ENCODE results near the gene PPFIBP1. TPM values are rescaled to one million over a fixed set of nuclear protein-coding genes. Genes with fewer than 3 reads are reported as not detected.

The PPFIBP1 gene
- total and polyA plus RNA-seq, 2 of the 4 experiments (the other 2 are of a cell fraction) = 30.4 to 72.2 TPM

DNA sequence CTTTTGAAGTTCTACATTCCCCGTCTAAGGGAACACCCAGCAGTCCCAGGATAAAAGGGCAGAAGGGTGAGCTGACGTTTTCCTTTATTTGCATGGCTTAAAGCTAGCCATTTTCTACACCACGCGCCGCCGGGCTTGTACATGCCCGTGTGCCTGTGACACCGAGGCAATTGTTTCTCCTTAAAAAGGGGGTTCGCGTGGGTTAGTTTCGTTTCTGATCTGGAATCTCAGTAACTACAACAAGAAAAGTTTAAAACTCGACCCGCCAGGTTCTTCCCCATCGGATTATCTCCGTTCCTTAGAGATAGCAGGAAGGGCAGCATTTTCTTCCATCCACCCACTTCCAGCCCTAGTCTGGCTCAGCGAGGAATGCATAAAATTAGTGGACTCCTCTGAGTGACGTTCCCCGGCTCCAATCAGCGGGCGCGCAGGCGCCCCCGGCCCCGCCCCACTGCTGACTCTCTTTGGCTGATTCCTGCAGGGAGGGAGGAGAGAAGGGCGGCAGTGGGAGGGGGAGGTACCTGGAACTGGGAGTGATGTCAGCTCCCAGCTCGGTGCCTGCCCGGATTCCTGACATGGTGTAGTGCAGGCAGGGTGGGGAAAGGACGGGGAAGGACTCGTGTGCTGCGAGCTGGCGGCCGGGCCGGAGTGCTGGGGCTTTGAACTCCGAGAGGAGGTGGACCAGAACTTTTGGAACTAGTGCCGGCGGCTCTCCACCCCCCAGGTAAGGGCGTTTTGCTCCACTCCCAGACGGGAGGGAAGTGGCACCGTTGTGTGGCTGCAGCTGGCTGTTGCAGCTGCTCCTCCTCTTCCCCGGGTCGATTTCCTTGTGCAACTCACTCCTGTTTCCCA, at the start of gene PPFIBP1 (continued):
- no peak for TF ChIP-seq RFX5 (IDR thresholded peaks at IDR 0.05; ENCODE audit: low read depth, low read length)
- TF ChIP-seq, protein P1, sequence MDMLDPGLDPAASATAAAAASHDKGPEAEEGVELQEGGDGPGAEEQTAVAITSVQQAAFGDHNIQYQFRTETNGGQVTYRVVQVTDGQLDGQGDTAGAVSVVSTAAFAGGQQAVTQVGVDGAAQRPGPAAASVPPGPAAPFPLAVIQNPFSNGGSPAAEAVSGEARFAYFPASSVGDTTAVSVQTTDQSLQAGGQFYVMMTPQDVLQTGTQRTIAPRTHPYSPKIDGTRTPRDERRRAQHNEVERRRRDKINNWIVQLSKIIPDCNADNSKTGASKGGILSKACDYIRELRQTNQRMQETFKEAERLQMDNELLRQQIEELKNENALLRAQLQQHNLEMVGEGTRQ (IDR thresholded peaks at IDR 0.05; ENCODE audit: low read depth, low read length) = no peak
- peak; percentile 90 for TF ChIP-seq POLR2A (IDR thresholded peaks at IDR 0.05; ENCODE audit: low read depth, low read length)
- peak; percentile 81; the same call in 1 of the 2 replicates for TF ChIP-seq MXI1 (IDR thresholded peaks at IDR 0.05; ENCODE audit: borderline replicate concordance, low read depth, low read length)

DNA sequence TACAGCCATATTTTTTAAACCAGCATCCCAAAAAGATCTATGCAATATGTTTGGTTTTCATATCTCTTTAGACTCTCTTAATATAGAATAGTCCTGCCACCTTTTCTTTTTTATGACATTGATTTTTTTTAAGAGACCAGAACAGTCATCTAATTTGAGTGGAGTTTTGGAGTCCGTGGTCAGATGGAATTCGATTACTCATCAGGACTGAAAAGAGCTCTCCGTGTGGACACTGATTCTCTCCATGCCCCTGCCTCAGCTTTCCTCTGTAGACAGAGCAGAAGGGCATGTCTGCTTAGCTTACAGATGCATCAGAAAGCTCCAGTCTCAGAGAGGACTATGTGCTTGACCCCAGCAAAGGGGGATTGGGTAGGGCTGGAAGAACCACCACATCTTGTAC, 49.7 kb upstream of the PPFIBP1 start:
- Histone ChIP-seq H3K4me1 (ENCODE audit: control insufficient read depth, insufficient read depth, low read length) (peaks cover 2% of the 10 kb centered on the region), H3K18ac (ENCODE audit: low read depth, low read length) (no peak overlapping the region), H2BK120ac (ENCODE audit: low read depth, low read length) (no peak overlapping the region), H3K27me3 (ENCODE audit: control insufficient read depth, insufficient read depth, low read length) (no peaks in the 10 kb centered on the region), H3K36me3 (ENCODE audit: control insufficient read depth, insufficient read depth, low read length) (no peaks in the 10 kb centered on the region), H3K9ac (ENCODE audit: low read depth, low read length) (no peak overlapping the region), H3K27ac (ENCODE audit: insufficient read depth, low read length) (no peak overlapping the region), H3K79me1 (ENCODE audit: low read depth in 1 of 2, low read length in 2 of 2) (no peaks in the 10 kb centered on the region), H4K91ac (ENCODE audit: insufficient read depth, low read depth, low read length) (no peak overlapping the region), H3K9me3 (ENCODE audit: control insufficient read depth, insufficient read depth, low read length) (peaks cover 11% of the 10 kb centered on the region), H3K9me1 (ENCODE audit: insufficient read depth, low read length) (peaks cover 3% of the 10 kb centered on the region; the same call in 1 of the 2 replicates), H3K4ac (ENCODE audit: low read depth, low read length) (no peak overlapping the region; the same call in 1 of the 2 replicates), H2BK15ac (ENCODE audit: low read depth, low read length) (no peak overlapping the region; the same call in 2 of the 3 replicates), H3K23ac (ENCODE audit: low read depth, low read length) (peak overlapping the region; percentile 39; the same call in 1 of the 2 replicates), H2BK20ac (ENCODE audit: low read depth, low read length) (no peak overlapping the region), H3K4me3 (ENCODE audit: insufficient read depth, low read depth, low read length) (no peak overlapping the region), H4K8ac (ENCODE audit: low read depth in 2 of 2, low read length in 2 of 2) (no peak overlapping the region), H3K14ac (replicated peaks; ENCODE audit: low read depth, low read length) (peak overlapping the region; percentile 20), H4K5ac (ENCODE audit: low read depth, low read length) (no peak overlapping the region), H2AFZ (replicated peaks; ENCODE audit: low read length, poor library complexity) (no peak overlapping the region), H2AK9ac (replicated peaks; ENCODE audit: low read depth, low read length, poor library complexity) (no peak overlapping the region), H2AK5ac (ENCODE audit: low read depth, low read length) (no peak overlapping the region), H2BK5ac (ENCODE audit: low read depth, low read length, poor library complexity, severe bottlenecking) (no peak overlapping the region), H4K20me1 (ENCODE audit: insufficient read depth, low read length) (no peaks in the 10 kb centered on the region; the same call in 1 of the 2 replicates), H3K56ac (ENCODE audit: extremely low read depth, insufficient read depth, low read length) (no peak overlapping the region), H3K4me2 (ENCODE audit: low read depth, low read length) (no peak overlapping the region)
- TF ChIP-seq RFX5 (IDR thresholded peaks at IDR 0.05; ENCODE audit: low read depth, low read length) = no peak
- TF ChIP-seq SMC3 (IDR thresholded peaks at IDR 0.05; ENCODE audit: low read depth, low read length) = no peak
- TF ChIP-seq, protein P1 (IDR thresholded peaks at IDR 0.05; ENCODE audit: low read depth, low read length) = no peak
- DNase-seq (peak; percentile 85), ATAC-seq (ENCODE audit: low read depth) (peak; percentile 97)
- intact Hi-C loops (cut with micrococcal nuclease) = no loop called here
- POLR2A ChIA-PET (ENCODE audit: unreplicated experiment) = no interaction called here
- WGBS, 2 experiments (ENCODE audit: extremely low coverage in 2 of 2, insufficient read length in 1 of 2) = no CpG with 5 or more reads among the region's 3 CpGs
- CTCF ChIA-PET = no interaction called here
- dilution Hi-C loops (cut with HindIII; ENCODE audit: low sequenced_read_pairs, unreplicated experiment) = no loop called here
- in situ Hi-C loops (cut with MboI; ENCODE audit: low sequenced_read_pairs) = no loop called here
- no TSS peak for BruUV-seq (replicated peaks)

All from IMR-90 (cell line).